CD4-positive, alpha-beta T cell treated with Interferon gamma for 1 hour (primary cell): ENCODE results near the gene CBLN1.
"Not testable (repeated sequence)": the region's sequence is repeated elsewhere in the genome, so short reads cannot be mapped to it uniquely, and the experiment has no call there.

Experiments used
- DNase-seq: peaks from one replicate; pipeline ENCODE4 v3.0.0-alpha.2; 2020

The CBLN1 gene

DNA sequence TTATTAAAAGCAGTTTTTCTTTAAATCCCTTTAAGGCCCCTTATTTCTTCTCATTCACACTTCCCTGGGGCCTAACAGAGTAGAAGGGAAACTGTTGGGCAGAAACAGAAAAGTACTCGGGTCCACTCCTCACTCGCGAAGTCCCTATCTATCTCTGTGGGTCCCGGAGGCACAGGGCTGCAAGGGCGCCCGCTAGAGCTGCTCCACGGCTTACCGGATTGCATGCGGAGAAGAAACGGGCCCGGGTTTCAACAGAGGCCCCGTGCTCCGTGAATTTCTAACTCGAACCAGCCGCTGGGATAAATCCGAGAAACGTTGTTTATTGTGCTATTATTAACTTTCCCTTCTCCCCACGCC is 4.3 kb downstream of the CBLN1 start:
- DNase-seq: no peak

DNA sequence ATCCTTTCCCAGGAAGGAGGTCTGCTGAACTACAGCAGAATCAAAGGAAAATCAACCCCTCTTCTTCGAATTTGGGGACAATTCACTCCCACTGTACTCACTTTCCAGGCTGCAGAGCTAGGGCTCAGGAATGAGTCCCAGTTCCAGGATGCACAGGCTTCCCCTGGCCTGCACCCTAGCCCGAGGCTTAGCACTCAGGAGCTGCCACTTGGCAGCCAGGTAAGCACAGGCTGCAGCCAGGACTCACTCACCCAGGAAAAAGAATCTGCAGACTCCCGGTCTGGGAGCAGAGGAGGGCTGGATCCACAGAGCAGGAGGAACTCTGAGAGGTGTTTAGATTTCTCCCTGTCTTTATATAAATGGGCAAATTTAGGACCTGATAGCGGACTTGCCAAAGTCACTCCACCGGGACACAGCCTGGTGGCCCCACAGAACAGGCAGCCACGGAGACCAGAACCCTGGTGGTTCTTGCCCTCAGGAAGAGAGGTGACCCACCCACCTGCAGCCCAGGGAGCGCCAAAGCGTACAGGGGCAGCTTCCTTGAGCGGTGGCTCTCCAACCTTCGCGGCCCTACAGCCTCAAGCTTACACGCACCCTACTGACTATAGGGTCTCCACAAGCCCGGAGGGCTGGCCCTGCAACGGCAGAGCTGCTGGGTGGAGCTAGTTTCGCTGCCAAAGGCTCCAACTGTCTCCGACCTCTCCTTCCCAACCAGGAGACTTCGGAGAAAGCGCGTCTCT is 4.8 kb downstream of the CBLN1 start:
- DNase-seq: no peak

DNA sequence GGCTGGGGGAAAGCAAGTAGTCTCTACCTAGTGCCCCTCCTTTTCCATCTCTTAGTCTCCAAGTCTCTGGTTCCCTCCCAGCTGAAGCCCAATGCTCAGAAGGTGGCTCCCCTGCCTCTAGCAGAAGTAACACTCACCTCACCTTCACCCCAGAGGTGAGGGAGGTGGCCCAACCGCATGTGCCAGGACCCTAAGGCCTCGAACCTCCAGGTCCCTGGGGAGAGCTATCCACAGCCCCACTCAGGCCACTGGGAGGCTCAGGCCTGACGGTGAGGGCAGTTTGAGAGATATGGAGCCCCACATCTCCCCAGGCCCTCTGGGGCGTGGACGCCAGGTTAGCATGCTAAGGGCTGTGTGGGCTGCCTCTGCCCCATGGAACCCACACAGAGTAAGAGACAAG is 5.8 kb downstream of the CBLN1 start:
- DNase-seq: no peak

GRCh38 chr16:49275050-49275730 is 6.4 kb downstream of the CBLN1 start:
- DNase-seq: no peak

GRCh38 chr16:49274591-49274990 is 7.0 kb downstream of the CBLN1 start:
- no peak for DNase-seq

GRCh38 chr16:49273771-49274170 is 7.9 kb downstream of the CBLN1 start:
- DNase-seq: no peak

- DNase-seq: no peak
These were observed 10.3 kb downstream of the CBLN1 start for GRCh38 chr16:49271363-49271762.

DNA sequence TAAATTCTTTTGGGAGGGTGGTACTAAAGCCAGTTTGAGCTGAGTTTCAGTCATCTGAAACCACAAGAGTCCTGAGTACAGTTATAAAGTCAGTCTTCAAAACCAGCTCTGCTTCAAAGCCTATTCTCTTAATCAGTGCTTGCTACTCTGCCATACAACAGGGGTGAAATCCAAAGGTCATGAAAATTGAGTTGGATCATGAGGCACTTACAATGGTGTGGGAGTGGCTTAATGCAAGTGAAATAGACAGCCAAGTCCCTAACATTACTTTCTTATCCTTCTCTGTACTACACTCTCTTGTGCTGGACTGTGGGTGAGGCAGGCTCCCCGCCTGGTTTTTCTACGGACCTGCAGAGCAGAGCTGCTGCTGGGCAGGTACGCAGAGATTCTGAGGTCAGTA is 12.4 kb downstream of the CBLN1 start:
- no peak for DNase-seq

DNA sequence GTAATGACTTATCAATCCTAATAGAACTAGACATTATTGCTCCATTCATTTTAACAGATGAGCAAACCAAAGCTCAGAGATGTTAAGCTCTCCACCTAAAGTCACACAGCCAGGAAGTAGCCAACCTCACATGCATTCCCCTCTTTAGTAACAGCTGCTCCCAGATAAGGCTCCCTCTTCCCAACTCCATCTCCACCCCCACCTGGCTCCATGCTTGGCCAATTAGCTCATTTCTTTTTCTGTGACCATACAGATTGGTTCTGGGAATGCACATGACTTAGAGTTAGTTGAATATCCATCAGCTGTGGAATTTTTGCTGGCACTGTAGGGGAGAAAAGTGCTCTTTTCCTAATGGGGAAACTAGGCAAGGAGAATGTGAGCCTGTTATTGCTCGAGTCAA is 13.0 kb downstream of the CBLN1 start:
- DNase-seq: no peak

DNA sequence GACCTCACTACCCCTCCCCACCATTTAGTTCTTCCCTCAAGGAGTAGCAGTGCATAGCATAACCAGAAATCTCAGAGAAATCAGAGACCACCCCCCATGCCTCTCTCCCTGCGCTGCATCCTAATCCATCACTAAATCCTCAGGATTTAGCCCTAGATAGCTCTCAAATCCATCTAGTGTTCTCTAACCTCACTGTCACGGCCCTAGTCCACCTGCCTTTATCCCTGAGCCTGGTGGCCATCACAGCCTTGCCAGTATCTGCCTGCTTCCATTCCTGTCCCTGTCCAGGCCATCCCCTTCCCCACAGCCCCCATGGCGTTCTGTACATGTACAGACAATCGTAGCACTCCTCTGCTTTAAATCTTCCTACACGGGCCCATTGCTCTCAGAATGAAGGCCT is 19.1 kb downstream of the CBLN1 start:
- DNase-seq: no peak

GRCh38 chr16:49261930-49262329 is 19.7 kb downstream of the CBLN1 start:
- no peak for DNase-seq

GRCh38 chr16:49260956-49261530 is 20.6 kb downstream of the CBLN1 start:
- no peak for DNase-seq

- no peak for DNase-seq
These were observed 21.4 kb downstream of the CBLN1 start for GRCh38 chr16:49260253-49260652.

- no peak for DNase-seq
These were observed 22.3 kb downstream of the CBLN1 start for GRCh38 chr16:49259330-49259729.

- no peak for DNase-seq
These were observed 30.9 kb downstream of the CBLN1 start for GRCh38 chr16:49250689-49251088.

- DNase-seq: no peak
These were observed 33.4 kb downstream of the CBLN1 start for GRCh38 chr16:49248227-49248626.

DNA sequence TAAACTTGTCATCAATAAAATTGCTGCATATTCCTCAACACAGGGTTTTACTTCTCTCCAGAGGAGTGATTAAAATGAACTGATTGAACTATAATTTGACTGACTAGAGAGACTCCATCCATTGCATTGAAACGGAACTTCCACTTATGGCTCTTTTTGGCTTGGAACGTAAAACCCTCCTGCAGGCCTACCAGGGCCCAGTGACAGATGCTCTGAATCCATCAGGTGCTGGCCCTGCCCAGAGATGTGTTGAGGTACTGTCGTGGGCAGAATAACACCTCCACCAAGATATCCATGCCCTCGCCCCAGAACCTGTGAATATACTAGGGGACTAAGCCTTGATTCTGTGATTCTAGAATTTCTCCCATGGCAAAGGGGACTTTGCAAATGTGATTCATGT is 45.4 kb downstream of the CBLN1 start:
- no peak for DNase-seq

- DNase-seq: not testable (repeated sequence)
These were observed 53.3 kb downstream of the CBLN1 start for GRCh38 chr16:49228335-49228734.
